ENCODE results near the gene TOR1B. TPM values are rescaled to one million over a fixed set of nuclear protein-coding genes. Genes with fewer than 3 reads are reported as not detected.

Gene TOR1B
- total RNA-seq, 1 experiment from 2014 or later = 18.8 TPM

DNA sequence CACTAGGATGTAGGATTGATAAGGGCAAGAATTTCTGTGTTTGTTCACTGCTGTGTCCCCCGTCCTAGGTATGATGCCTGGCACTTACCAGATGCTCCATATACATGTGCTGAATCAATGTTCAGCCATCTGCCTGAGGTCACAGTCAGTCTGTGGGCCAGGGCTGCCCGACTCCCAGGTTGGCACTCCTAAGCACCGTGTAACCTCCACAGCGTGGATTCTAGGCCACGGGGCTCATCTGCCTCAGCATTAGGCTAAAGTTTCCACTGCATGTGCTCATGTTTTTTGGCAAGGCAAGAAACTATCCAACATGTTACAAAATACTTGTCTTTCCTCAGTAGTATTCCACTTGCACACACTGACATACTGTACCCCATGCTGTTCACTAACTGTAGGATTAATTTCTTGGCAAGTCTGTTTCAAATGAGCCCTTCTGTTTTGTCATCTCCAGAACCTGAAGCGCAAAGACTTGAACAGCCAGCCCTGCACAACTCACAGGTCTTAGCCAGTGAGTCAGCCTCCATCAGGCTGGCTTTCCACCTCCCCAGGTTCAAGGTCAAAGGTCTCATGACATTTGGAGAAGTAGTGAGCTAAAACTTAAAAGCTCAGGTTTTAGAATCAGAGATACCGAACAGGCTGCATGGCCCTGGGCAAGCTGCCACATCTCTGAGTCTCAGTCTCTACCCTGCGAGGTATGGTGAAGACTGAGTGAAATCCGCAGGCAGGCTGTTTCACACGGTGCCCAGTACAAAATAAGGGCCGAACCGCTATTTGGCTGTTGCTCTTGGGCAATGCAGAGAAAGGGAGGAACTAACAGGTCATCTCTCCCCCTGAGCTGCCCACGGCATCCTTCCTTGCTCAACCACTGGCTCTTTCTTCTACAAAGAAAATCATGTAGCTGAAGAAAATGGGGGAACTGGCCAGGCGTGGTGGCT, 13.8 kb downstream of the TOR1B start:
- POLR2A ChIA-PET = no interaction called here
- TF ChIP-seq GABPB1 (CRISPR knock-in tag; IDR thresholded peaks at IDR 0.05) = no peak
- no peak for TF ChIP-seq MXD4 (CRISPR knock-in tag; IDR thresholded peaks at IDR 0.05; ENCODE audit: borderline replicate concordance)
- TF ChIP-seq ZNF263 (CRISPR knock-in tag; IDR thresholded peaks at IDR 0.05; ENCODE audit: low read depth) = no peak
- no peak for TF ChIP-seq GTF2I (CRISPR knock-in tag; conservative IDR thresholded peaks at IDR 0.05)
- no peak for TF ChIP-seq TCF7 (CRISPR knock-in tag; IDR thresholded peaks at IDR 0.05; ENCODE audit: low read depth)
- no peak for TF ChIP-seq NFYB (CRISPR knock-in tag; conservative IDR thresholded peaks at IDR 0.05; ENCODE audit: low read depth)
- TF ChIP-seq ZNF121 (CRISPR knock-in tag; IDR thresholded peaks at IDR 0.05) = no peak
- Mint-ChIP-seq H3K9me3 (no peaks in the 10 kb centered on the region), H3K4me1 (no peaks in the 10 kb centered on the region), H3K27me3 (ENCODE audit: low read depth) (no peaks in the 10 kb centered on the region), H3K36me3 (peaks cover 60% of the 10 kb centered on the region), H3K27ac (no peak overlapping the region), H3K4me3 (no peak overlapping the region)
- ATAC-seq (no peak), DNase-seq (ENCODE audit: low spot score) (no peak)
- CTCF ChIA-PET = no interaction called here

DNA sequence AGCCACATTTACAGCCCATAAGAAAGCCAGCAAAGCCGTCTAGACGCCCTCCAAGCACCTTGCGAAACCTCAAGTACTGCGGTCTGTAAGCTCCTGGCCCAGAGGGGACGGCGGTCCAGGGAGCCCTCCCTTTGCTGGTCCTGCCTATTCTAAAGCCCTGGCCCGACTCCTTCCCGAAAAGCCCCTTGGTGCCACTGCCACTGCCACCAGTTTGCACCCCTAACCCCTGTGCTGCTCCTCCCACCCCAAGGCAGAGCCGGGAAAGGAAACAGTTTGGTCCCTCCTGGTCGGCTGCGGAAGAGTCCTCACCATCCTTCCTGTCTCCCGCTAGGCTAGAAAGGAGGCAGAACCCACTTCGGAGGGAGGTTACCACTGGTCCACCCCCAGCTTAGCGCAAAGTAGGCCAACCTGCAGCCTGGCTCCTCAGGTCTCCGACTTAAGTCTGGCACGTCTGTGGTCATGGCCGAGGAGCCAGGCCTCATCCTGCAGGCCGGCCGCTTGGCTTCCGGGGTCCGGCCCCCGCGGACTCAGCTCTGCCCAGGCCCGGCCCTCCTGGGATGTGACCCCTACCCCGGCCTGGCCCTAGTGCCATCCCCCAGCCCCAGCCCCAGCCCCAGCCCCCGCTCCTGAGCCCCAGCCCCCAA, 20.0 kb downstream of the TOR1B start:
- no peaks in the 10 kb centered on the region for H3K27me3 Mint-ChIP-seq (ENCODE audit: low read depth)
- peaks cover 9% of the 10 kb centered on the region for H3K4me1 Mint-ChIP-seq
- TF ChIP-seq NR1H2 (CRISPR knock-in tag; IDR thresholded peaks at IDR 0.05) (no peak), FOXP1 (CRISPR knock-in tag; IDR thresholded peaks at IDR 0.05; ENCODE audit: borderline replicate concordance) (peak; percentile 54; the same call in 1 of the 2 replicates)
- TF ChIP-seq, protein P1, sequence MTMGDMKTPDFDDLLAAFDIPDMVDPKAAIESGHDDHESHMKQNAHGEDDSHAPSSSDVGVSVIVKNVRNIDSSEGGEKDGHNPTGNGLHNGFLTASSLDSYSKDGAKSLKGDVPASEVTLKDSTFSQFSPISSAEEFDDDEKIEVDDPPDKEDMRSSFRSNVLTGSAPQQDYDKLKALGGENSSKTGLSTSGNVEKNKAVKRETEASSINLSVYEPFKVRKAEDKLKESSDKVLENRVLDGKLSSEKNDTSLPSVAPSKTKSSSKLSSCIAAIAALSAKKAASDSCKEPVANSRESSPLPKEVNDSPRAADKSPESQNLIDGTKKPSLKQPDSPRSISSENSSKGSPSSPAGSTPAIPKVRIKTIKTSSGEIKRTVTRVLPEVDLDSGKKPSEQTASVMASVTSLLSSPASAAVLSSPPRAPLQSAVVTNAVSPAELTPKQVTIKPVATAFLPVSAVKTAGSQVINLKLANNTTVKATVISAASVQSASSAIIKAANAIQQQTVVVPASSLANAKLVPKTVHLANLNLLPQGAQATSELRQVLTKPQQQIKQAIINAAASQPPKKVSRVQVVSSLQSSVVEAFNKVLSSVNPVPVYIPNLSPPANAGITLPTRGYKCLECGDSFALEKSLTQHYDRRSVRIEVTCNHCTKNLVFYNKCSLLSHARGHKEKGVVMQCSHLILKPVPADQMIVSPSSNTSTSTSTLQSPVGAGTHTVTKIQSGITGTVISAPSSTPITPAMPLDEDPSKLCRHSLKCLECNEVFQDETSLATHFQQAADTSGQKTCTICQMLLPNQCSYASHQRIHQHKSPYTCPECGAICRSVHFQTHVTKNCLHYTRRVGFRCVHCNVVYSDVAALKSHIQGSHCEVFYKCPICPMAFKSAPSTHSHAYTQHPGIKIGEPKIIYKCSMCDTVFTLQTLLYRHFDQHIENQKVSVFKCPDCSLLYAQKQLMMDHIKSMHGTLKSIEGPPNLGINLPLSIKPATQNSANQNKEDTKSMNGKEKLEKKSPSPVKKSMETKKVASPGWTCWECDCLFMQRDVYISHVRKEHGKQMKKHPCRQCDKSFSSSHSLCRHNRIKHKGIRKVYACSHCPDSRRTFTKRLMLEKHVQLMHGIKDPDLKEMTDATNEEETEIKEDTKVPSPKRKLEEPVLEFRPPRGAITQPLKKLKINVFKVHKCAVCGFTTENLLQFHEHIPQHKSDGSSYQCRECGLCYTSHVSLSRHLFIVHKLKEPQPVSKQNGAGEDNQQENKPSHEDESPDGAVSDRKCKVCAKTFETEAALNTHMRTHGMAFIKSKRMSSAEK (CRISPR knock-in tag; IDR thresholded peaks at IDR 0.05; ENCODE audit: borderline replicate concordance) = no peak
- TF ChIP-seq, protein P2, sequence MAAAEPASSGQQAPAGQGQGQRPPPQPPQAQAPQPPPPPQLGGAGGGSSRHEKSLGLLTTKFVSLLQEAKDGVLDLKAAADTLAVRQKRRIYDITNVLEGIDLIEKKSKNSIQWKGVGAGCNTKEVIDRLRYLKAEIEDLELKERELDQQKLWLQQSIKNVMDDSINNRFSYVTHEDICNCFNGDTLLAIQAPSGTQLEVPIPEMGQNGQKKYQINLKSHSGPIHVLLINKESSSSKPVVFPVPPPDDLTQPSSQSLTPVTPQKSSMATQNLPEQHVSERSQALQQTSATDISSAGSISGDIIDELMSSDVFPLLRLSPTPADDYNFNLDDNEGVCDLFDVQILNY (CRISPR knock-in tag; IDR thresholded peaks at IDR 0.05) = no peak
- peak overlapping the region; percentile 77 for H3K4me3 Mint-ChIP-seq
- peak overlapping the region; percentile 69 for H3K27ac Mint-ChIP-seq
- peak; percentile 19 for DNase-seq (ENCODE audit: low spot score)
- POLR2A ChIA-PET = interaction anchor here (0.6 to 1.4 kb wide), 4 partner anchors 12 to 1159 kb away, joined by 3 to 9 read pairs (median 6); partner anchors contain the start of genes C9orf78, FNBP1 and USP20
- CTCF ChIA-PET = interaction anchor here (0.8 kb wide), 1 partner anchor 33 kb away, joined by 3 read pairs; no protein-coding TSS in a partner anchor
- ATAC-seq = peak; percentile 33
- peaks cover 26% of the 10 kb centered on the region for H3K36me3 Mint-ChIP-seq
- H3K9me3 Mint-ChIP-seq = no peaks in the 10 kb centered on the region

DNA sequence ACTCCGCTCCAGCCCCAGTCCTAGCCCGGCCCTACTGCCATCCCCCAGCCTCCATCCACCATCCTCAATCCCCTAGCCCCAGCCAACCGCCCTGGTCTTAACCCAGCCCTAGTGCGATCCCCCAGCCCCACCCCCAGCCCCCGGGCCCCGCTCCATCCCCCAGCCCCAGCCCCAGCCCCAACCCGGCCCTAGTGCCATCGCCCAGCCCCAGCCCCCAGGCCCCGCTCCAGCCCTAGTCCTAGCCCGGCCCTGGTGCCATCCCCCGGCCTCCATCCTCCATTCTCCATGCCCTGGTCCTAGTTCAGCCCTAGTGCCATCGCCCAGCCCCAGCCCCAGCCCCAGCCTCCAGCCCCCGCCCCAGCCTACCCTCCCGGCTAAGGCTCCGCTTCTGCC, 20.6 kb downstream of the TOR1B start:
- Mint-ChIP-seq H3K9me3 (no peaks in the 10 kb centered on the region), H3K4me3 (peak overlapping the region; percentile 77), H3K27ac (no peak overlapping the region), H3K36me3 (peaks cover 24% of the 10 kb centered on the region), H3K27me3 (ENCODE audit: low read depth) (no peaks in the 10 kb centered on the region), H3K4me1 (peaks cover 9% of the 10 kb centered on the region)
- POLR2A ChIA-PET = interaction anchor here (1.4 kb wide), 1 partner anchor 12 kb away, joined by 3 read pairs; the partner anchor contains the start of genes C9orf78 and USP20
- ATAC-seq = peak; percentile 44
- CTCF ChIA-PET = no interaction called here
- DNase-seq (ENCODE audit: low spot score) = no peak
- TF ChIP-seq GABPB1 (CRISPR knock-in tag; IDR thresholded peaks at IDR 0.05) (no peak), TEAD4 (CRISPR knock-in tag; IDR thresholded peaks at IDR 0.05) (no peak)
- TF ChIP-seq, protein P3, sequence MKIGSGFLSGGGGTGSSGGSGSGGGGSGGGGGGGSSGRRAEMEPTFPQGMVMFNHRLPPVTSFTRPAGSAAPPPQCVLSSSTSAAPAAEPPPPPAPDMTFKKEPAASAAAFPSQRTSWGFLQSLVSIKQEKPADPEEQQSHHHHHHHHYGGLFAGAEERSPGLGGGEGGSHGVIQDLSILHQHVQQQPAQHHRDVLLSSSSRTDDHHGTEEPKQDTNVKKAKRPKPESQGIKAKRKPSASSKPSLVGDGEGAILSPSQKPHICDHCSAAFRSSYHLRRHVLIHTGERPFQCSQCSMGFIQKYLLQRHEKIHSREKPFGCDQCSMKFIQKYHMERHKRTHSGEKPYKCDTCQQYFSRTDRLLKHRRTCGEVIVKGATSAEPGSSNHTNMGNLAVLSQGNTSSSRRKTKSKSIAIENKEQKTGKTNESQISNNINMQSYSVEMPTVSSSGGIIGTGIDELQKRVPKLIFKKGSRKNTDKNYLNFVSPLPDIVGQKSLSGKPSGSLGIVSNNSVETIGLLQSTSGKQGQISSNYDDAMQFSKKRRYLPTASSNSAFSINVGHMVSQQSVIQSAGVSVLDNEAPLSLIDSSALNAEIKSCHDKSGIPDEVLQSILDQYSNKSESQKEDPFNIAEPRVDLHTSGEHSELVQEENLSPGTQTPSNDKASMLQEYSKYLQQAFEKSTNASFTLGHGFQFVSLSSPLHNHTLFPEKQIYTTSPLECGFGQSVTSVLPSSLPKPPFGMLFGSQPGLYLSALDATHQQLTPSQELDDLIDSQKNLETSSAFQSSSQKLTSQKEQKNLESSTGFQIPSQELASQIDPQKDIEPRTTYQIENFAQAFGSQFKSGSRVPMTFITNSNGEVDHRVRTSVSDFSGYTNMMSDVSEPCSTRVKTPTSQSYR (CRISPR knock-in tag; IDR thresholded peaks at IDR 0.05) = no peak
